Measurements from ENCODE around the gene NVL.
A peak's percentile ranks its signal among the peaks of the same experiment; 100 is the strongest.

Gene NVL

DNA sequence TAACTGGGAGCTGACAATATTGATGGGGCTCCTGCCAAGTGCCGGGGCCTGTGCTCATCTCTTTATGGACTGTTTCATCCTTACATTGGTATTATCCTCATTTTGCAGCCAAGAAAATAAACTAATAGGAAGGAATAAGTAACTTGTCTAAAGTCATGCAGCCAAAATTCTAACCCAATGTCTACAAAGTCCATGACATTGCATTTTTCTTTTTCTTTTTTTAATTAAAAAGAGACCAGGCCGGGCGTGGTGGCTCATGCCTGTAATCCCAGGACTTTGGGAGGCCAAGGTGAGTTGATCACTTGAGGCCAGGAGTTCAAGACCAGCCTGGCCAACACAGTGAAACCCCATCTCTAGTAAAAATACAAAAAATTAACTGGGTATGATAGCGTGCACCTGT is 128.1 kb downstream of the NVL start:
- TF ChIP-seq ZFX (IDR thresholded peaks at IDR 0.05; ENCODE audit: borderline replicate concordance) = no peak
- TF ChIP-seq, protein P1, sequence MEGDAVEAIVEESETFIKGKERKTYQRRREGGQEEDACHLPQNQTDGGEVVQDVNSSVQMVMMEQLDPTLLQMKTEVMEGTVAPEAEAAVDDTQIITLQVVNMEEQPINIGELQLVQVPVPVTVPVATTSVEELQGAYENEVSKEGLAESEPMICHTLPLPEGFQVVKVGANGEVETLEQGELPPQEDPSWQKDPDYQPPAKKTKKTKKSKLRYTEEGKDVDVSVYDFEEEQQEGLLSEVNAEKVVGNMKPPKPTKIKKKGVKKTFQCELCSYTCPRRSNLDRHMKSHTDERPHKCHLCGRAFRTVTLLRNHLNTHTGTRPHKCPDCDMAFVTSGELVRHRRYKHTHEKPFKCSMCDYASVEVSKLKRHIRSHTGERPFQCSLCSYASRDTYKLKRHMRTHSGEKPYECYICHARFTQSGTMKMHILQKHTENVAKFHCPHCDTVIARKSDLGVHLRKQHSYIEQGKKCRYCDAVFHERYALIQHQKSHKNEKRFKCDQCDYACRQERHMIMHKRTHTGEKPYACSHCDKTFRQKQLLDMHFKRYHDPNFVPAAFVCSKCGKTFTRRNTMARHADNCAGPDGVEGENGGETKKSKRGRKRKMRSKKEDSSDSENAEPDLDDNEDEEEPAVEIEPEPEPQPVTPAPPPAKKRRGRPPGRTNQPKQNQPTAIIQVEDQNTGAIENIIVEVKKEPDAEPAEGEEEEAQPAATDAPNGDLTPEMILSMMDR (IDR thresholded peaks at IDR 0.05) = no peak
- H3K27ac ChIP-seq = 0 out of 2 replicates have a peak overlapping the region, but pooled peaks have one; percentile 0

- TF ChIP-seq, protein P1 (IDR thresholded peaks at IDR 0.05) = no peak
- no peak for TF ChIP-seq ZFX (IDR thresholded peaks at IDR 0.05; ENCODE audit: borderline replicate concordance)
These were observed 128.6 kb downstream of the NVL start for GRCh38 chr1:224201383-224201782.

DNA sequence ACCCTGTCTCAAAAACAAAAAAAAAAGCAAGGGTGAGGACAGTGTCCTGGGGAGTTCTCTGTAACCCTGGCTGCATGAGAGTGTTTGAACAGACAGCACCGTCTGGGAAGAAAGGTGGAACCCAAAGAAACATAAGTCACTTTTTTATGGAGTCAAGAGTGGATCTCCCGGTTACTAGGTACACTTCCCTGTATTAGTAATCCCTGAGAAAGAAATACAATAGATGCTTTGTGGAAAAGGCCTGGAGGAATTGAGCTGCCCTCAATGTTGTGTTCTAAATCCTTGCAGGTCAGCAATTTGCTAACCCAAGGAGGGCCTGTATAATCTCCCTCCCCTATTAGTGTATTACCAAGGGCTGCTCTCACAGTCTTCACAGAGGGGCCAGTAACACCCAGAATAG is 130.3 kb downstream of the NVL start:
- no peak for TF ChIP-seq ZFX (IDR thresholded peaks at IDR 0.05; ENCODE audit: borderline replicate concordance)
- peak overlapping the region; percentile 29; the same call in 1 of the 2 replicates for H3K27ac ChIP-seq

More at GRCh38 chr1:224201383-224201782, 128.6 kb downstream of the NVL start:
- 0 out of 2 replicates have a peak overlapping the region, but pooled peaks have one; percentile 0 for H3K27ac ChIP-seq

GRCh38 chr1:224198572-224198971 is 131.4 kb downstream of the NVL start:
- no peak overlapping the region for H3K27ac ChIP-seq
- TF ChIP-seq, protein P1 (IDR thresholded peaks at IDR 0.05) = no peak
- no peak for TF ChIP-seq ZFX (IDR thresholded peaks at IDR 0.05; ENCODE audit: borderline replicate concordance)

DNA sequence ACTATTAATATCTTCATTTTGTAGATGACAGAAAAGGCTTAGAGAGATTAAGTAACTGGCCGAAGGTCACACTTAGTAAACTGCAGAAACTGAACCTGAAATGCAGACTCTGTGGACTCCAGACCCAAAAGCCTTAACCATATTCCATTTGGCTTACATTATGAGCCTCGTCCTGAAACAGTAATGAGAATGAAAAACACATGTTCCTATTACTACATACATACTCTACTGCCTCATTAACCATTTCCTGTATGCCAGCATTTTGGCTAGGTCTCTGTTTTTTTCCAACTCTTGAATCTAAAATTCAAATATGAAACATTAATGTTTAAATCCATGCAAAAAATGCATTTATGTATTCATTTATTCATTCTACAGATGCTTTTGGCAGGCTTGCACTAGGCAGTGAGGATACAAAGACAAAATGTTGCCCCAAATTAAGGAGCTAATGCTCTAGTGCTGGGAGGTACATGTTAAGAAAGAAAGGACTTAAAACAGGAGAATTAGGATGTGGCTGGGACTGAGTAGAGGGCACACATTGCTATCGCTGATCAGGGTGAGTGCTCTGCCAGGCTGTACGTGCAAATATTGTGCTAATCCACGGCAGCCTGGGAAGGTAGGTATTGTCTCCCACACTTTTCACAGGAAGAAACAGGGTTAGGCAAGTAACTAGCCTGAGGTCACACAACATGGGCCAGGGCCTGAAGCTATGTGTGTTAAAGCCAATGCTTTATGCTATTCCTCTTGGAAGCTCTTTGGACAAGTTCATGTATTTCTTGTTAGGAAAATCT is 133.0 kb downstream of the NVL start:
- TF ChIP-seq ZFX (IDR thresholded peaks at IDR 0.05; ENCODE audit: borderline replicate concordance) = no peak
- TF ChIP-seq, protein P1 (IDR thresholded peaks at IDR 0.05) = no peak
- H3K27ac ChIP-seq = no peak overlapping the region

GRCh38 chr1:224193319-224193966 is 136.5 kb downstream of the NVL start:
- TF ChIP-seq, protein P1 (IDR thresholded peaks at IDR 0.05) = no peak
- no peak for TF ChIP-seq ZFX (IDR thresholded peaks at IDR 0.05; ENCODE audit: borderline replicate concordance)
- H3K27ac ChIP-seq = no peak overlapping the region

GRCh38 chr1:224192082-224192788 is 137.7 kb downstream of the NVL start:
- TF ChIP-seq ZFX (IDR thresholded peaks at IDR 0.05; ENCODE audit: borderline replicate concordance) = no peak
- TF ChIP-seq, protein P1 (IDR thresholded peaks at IDR 0.05) = no peak

More at GRCh38 chr1:224192082-224192788, 137.7 kb downstream of the NVL start:
- H3K27ac ChIP-seq = no peak overlapping the region
